ENCODE measurements around the gene HORMAD2.

The HORMAD2 gene

GRCh38 chr22:30204742-30205111, 124.5 kb downstream of the HORMAD2 start:
- H3K4me3 ChIP-seq (ENCODE audit: low read depth, low read length): no peak overlapping the region
- TF ChIP-seq, protein P1, sequence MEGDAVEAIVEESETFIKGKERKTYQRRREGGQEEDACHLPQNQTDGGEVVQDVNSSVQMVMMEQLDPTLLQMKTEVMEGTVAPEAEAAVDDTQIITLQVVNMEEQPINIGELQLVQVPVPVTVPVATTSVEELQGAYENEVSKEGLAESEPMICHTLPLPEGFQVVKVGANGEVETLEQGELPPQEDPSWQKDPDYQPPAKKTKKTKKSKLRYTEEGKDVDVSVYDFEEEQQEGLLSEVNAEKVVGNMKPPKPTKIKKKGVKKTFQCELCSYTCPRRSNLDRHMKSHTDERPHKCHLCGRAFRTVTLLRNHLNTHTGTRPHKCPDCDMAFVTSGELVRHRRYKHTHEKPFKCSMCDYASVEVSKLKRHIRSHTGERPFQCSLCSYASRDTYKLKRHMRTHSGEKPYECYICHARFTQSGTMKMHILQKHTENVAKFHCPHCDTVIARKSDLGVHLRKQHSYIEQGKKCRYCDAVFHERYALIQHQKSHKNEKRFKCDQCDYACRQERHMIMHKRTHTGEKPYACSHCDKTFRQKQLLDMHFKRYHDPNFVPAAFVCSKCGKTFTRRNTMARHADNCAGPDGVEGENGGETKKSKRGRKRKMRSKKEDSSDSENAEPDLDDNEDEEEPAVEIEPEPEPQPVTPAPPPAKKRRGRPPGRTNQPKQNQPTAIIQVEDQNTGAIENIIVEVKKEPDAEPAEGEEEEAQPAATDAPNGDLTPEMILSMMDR (IDR thresholded peaks at IDR 0.05; ENCODE audit: insufficient read depth, low read depth, low read length, missing control alignments): no peak
- no peak for DNase-seq (ENCODE audit: low read depth)

- TF ChIP-seq, protein P1 (IDR thresholded peaks at IDR 0.05; ENCODE audit: insufficient read depth, low read depth, low read length, missing control alignments): no peak
- no peak overlapping the region for H3K4me3 ChIP-seq (ENCODE audit: low read depth, low read length)
Observed at GRCh38 chr22:30205281-30206115, 125.2 kb downstream of the HORMAD2 start.

DNA sequence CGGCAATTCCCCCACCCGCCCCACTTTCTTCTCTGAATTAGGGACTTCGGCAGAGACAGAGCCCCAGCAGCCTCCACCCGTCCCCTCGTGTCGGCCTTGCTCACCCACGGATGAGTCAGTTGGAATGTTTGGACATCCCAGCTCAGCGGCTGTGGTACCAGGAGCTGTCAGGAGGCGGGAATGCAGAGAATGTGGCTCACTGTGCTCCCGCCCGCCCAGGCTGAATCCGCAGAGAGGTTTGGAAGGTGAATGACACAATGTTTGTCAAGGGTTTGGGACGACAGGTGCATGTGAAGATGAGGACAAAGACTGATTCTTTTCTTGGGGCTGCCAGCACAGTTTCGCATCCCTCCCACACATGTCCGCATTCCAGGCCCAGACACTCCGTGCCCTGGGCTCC, 126.7 kb downstream of the HORMAD2 start:
- DNase-seq (ENCODE audit: low read depth): no peak
- TF ChIP-seq, protein P1 (IDR thresholded peaks at IDR 0.05; ENCODE audit: insufficient read depth, low read depth, low read length, missing control alignments): no peak
- H3K4me3 ChIP-seq (ENCODE audit: low read depth, low read length): no peak overlapping the region

More at GRCh38 chr22:30205281-30206115, 125.2 kb downstream of the HORMAD2 start:
- DNase-seq (ENCODE audit: low read depth): no peak

GRCh38 chr22:30208631-30209603, 128.7 kb downstream of the HORMAD2 start:
- TF ChIP-seq, protein P1 (IDR thresholded peaks at IDR 0.05; ENCODE audit: insufficient read depth, low read depth, low read length, missing control alignments): no peak
- DNase-seq (ENCODE audit: low read depth): no peak
- no peak overlapping the region for H3K4me3 ChIP-seq (ENCODE audit: low read depth, low read length)

DNA sequence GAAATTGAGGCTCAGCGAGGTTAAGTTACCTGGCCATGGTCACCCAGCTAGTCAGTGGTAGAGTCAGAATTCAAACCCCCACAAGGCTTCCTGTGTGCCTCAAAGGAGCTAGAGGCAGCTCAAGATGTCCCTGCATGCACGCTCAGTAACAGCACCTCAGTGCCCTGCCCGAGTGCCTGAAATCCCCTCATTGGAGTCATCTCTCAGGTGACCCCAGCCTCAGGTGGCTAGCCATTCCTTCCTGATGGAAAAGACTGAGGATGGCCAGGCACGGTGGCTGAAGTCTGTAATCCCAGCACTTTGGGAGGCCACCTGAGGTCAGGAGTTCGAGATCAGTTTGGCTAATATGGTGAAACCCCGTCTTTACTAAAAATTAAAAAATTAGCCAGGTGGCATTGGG, 129.4 kb downstream of the HORMAD2 start:
- no peak overlapping the region for H3K4me3 ChIP-seq (ENCODE audit: low read depth, low read length)
- no peak for DNase-seq (ENCODE audit: low read depth)
- TF ChIP-seq, protein P1 (IDR thresholded peaks at IDR 0.05; ENCODE audit: insufficient read depth, low read depth, low read length, missing control alignments): no peak

GRCh38 chr22:30210235-30210909, 130.1 kb downstream of the HORMAD2 start:
- no peak for DNase-seq (ENCODE audit: low read depth)
- H3K4me3 ChIP-seq (ENCODE audit: low read depth, low read length): no peak overlapping the region
- TF ChIP-seq, protein P1 (IDR thresholded peaks at IDR 0.05; ENCODE audit: insufficient read depth, low read depth, low read length, missing control alignments): no peak
